ENCODE measurements around the gene SIGLEC15.
"Not testable (repeated sequence)": the region's sequence is repeated elsewhere in the genome, so short reads cannot be mapped to it uniquely, and the experiment has no call there.

SIGLEC15 gene

DNA sequence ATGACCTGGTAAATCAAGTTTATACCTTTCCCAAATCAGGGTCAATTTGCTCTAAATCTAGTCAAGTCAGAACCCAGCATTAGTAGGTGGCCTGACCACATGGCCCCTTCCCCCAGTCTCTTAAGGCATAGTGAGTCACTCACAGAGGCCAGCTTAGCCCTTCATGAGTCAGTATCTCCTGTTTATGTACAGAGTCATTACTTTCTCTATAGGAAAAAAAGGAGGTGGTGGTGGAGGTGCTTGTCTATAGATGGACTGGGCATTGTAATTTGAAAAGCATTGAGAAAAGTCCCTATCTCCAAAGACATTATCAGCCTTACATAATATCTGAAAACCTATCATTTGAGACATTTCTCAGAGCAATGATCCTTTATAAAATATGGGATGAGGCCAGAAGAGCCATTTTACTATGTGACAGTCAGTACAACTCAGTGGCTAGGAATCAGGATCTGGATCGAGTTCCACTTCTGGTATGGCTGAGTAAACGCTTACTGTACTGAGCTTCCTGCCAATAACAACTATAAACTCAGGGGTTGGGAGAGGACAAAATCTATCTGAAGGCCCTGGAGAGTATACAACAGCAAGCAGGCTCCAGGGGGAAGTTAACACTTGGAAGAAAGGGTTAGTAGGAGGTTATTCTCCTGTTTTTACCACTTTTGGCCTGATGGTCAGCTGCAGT lies 22.5 kb upstream of the SIGLEC15 start:
- Histone ChIP-seq H3K9ac (ENCODE audit: low read depth, low read length) (no peak overlapping the region), H3K4me1 (ENCODE audit: insufficient read depth, low read length) (no peaks in the 10 kb centered on the region), H3K9me3 (ENCODE audit: control insufficient read depth, insufficient read depth, low read length) (peaks cover 16% of the 10 kb centered on the region; the same call in 1 of the 2 replicates)

GRCh38 chr18:45805551-45805950 lies 19.9 kb upstream of the SIGLEC15 start:
- Histone ChIP-seq H3K9me3 (ENCODE audit: control insufficient read depth, insufficient read depth, low read length) (peaks cover 16% of the 10 kb centered on the region; the same call in 1 of the 2 replicates), H3K36me3 (ENCODE audit: insufficient read depth, low read length) (no peaks in the 10 kb centered on the region), H3K9ac (ENCODE audit: low read depth, low read length) (no peak overlapping the region), H3K4me1 (ENCODE audit: insufficient read depth, low read length) (no peaks in the 10 kb centered on the region)

More for the DNA sequence above, 22.5 kb upstream of the SIGLEC15 start:
- H3K36me3 ChIP-seq (ENCODE audit: insufficient read depth, low read length): no peaks in the 10 kb centered on the region

- Histone ChIP-seq H3K36me3 (ENCODE audit: insufficient read depth, low read length) (no peaks in the 10 kb centered on the region), H3K4me1 (ENCODE audit: insufficient read depth, low read length) (no peaks in the 10 kb centered on the region), H3K9ac (ENCODE audit: low read depth, low read length) (no peak overlapping the region), H3K9me3 (ENCODE audit: control insufficient read depth, insufficient read depth, low read length) (peaks cover 16% of the 10 kb centered on the region; the same call in 1 of the 2 replicates)
These were observed 19.2 kb upstream of the SIGLEC15 start for GRCh38 chr18:45806226-45806625.

DNA sequence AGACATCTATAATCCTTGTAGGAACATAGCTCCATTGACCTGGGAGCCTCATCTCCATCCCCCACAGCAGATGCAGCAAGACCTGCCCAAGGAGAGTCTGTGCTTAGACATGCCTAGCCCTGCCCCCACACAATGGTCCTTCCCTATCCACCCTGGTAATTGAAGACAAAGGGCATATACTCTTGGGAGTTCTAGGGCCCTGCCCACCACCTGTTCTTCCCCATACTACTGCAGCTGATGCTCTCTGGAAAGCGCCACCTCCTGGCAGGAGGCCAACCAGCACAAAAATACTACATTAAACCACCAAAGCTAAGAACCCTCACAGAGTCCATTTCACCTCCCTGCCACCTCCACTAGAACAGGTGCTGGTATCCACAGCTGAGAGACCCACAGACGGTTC lies 18.3 kb upstream of the SIGLEC15 start:
- H3K36me3 ChIP-seq (ENCODE audit: insufficient read depth, low read length); H3K9ac ChIP-seq (ENCODE audit: low read depth, low read length); H3K4me1 ChIP-seq (ENCODE audit: insufficient read depth, low read length): not testable (repeated sequence)
- peaks cover 16% of the 10 kb centered on the region; the same call in 1 of the 2 replicates for H3K9me3 ChIP-seq (ENCODE audit: control insufficient read depth, insufficient read depth, low read length)

- H3K4me1 ChIP-seq (ENCODE audit: insufficient read depth, low read length); H3K9ac ChIP-seq (ENCODE audit: low read depth, low read length); H3K9me3 ChIP-seq (ENCODE audit: control insufficient read depth, insufficient read depth, low read length); H3K36me3 ChIP-seq (ENCODE audit: insufficient read depth, low read length): not testable (repeated sequence)
These were observed 10.7 kb upstream of the SIGLEC15 start for GRCh38 chr18:45814733-45815132.

DNA sequence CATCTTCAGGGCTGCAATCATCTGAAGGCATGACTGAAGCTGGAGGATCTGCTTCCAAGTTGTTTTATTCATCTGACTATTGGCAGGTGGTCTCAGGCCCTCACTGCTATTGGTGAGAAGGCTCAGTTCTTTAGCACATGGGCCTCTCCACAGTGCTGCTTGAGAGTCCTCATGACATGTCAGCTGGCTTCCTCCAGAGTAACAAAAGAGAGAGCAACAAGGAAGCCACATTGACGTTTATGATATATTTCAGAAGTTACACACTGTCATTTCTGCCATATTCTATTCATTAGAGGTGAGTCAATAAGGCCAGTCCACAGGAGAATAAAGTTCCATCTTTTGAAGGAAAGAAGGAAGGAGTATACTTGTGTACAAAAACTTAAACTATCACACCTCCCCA lies 7.9 kb upstream of the SIGLEC15 start:
- H3K4me1 ChIP-seq (ENCODE audit: insufficient read depth, low read length): no peaks in the 10 kb centered on the region
- no peaks in the 10 kb centered on the region for H3K9me3 ChIP-seq (ENCODE audit: control insufficient read depth, insufficient read depth, low read length)
- no peaks in the 10 kb centered on the region for H3K36me3 ChIP-seq (ENCODE audit: insufficient read depth, low read length)
- H3K9ac ChIP-seq (ENCODE audit: low read depth, low read length): no peak overlapping the region

DNA sequence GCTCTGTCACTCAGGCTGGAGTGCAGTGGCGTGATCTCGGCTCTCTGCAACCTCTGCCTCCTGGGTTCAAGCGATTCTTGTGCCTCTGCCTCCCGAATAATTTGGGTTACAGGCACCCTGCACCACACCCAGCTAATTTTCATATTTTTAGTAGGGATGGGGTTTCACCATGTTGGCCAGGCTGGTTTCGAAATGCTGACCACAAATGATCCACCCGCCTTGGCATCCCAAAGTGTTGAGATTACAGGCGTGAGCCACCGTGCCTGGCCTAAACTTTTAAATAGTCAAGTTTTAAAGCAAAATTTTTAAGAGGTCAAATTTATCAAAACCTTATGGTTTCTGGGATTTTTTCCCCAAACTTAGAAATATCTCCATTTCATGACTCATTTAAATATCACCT lies 6.7 kb upstream of the SIGLEC15 start:
- H3K9me3 ChIP-seq (ENCODE audit: control insufficient read depth, insufficient read depth, low read length); H3K9ac ChIP-seq (ENCODE audit: low read depth, low read length); H3K36me3 ChIP-seq (ENCODE audit: insufficient read depth, low read length); H3K4me1 ChIP-seq (ENCODE audit: insufficient read depth, low read length): not testable (repeated sequence)

DNA sequence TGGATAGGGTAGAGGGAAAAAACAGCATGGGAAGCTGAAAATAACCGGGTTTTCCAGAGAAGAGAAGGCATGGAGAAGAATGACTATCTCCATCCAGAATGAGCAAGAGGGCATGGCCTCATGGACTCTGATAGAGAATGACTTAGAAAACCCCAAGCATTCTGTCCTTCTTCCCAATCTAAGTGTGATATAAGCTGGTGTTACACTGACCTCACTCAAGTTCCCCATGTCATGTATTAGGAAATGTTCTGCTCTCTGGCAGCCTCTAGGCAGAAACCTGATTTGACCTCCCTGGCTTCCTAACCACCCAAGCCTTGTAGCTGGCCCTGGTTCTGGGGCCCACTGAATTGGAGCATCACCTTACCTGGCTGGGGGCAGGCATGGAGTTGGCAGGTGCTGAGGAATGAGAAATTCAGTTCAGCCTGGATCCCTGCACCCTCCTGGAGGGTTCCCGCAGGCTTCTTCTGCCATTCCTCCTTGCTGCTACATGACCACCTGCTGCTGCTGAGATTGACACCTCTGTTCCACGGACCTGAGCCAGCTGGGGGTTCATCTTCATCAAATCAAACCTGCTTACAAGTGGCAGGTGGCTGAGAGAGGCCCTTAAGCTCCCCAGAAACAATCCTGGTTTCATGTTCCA lies 5.2 kb upstream of the SIGLEC15 start:
- Histone ChIP-seq H3K9me3 (ENCODE audit: control insufficient read depth, insufficient read depth, low read length) (no peaks in the 10 kb centered on the region), H3K4me1 (ENCODE audit: insufficient read depth, low read length) (no peaks in the 10 kb centered on the region), H3K9ac (ENCODE audit: low read depth, low read length) (no peak overlapping the region), H3K36me3 (ENCODE audit: insufficient read depth, low read length) (no peaks in the 10 kb centered on the region)

- Histone ChIP-seq H3K9me3 (ENCODE audit: control insufficient read depth, insufficient read depth, low read length) (no peaks in the 10 kb centered on the region), H3K4me1 (ENCODE audit: insufficient read depth, low read length) (0 out of 2 replicates have a peak, but pooled peaks cover 4% of the 10 kb centered on the region), H3K9ac (ENCODE audit: low read depth, low read length) (no peak overlapping the region), H3K36me3 (ENCODE audit: insufficient read depth, low read length) (no peaks in the 10 kb centered on the region)
These were observed 4.4 kb upstream of the SIGLEC15 start for GRCh38 chr18:45821026-45821425.

- Histone ChIP-seq H3K9ac (ENCODE audit: low read depth, low read length) (no peak overlapping the region), H3K4me1 (ENCODE audit: insufficient read depth, low read length) (0 out of 2 replicates have a peak, but pooled peaks cover 4% of the 10 kb centered on the region), H3K9me3 (ENCODE audit: control insufficient read depth, insufficient read depth, low read length) (no peaks in the 10 kb centered on the region), H3K36me3 (ENCODE audit: insufficient read depth, low read length) (no peaks in the 10 kb centered on the region)
These were observed 3.8 kb upstream of the SIGLEC15 start for GRCh38 chr18:45821711-45822110.

DNA sequence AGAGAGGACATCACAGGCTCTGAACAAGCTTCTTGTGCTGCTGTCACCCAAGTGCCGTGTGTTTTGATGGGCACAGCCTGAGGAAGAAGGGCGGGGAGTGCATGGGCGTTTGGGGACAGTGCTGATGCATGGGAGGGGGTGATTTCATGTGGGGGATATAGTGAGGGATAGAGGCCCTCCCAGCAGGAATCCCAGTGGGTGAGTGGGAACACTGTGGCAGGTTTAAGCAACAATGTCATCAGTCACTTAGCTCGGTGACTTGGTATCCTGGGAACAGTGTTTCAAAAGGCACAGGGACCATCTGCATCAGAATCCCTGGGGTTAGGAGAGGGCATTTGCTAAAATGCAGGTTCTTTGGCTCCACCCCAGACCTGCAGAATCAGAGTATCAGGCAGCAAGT lies 609 bp downstream of the SIGLEC15 start:
- Histone ChIP-seq H3K36me3 (ENCODE audit: insufficient read depth, low read length) (no peaks in the 10 kb centered on the region), H3K4me1 (ENCODE audit: insufficient read depth, low read length) (peaks cover 18% of the 10 kb centered on the region; the same call in 1 of the 2 replicates), H3K9ac (ENCODE audit: low read depth, low read length) (no peak overlapping the region), H3K9me3 (ENCODE audit: control insufficient read depth, insufficient read depth, low read length) (no peaks in the 10 kb centered on the region)

DNA sequence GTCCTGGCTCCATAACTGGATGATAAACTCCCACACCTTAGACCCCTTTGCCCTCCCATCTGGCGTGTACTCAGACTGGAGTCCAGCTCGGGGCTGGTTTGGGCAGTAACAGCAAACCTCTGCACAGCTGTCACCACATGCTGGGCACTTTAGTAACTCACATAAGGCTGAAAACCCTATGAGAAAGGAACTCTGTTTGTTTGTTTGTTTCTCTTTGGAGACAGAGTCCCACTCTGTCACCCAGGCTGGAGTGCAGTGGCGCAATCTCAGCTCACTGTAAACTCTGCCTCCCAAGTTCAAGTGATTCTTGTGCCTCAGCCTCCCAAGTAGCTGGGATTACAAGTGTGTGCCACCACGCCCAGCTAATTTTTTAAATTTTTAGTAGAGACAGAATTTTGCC lies 1.2 kb downstream of the SIGLEC15 start:
- not testable (repeated sequence) for H3K36me3 ChIP-seq (ENCODE audit: insufficient read depth, low read length); H3K9ac ChIP-seq (ENCODE audit: low read depth, low read length); H3K9me3 ChIP-seq (ENCODE audit: control insufficient read depth, insufficient read depth, low read length)
- H3K4me1 ChIP-seq (ENCODE audit: insufficient read depth, low read length): peaks cover 18% of the 10 kb centered on the region; the same call in 1 of the 2 replicates

- Histone ChIP-seq H3K36me3 (ENCODE audit: insufficient read depth, low read length) (no peaks in the 10 kb centered on the region), H3K9me3 (ENCODE audit: control insufficient read depth, insufficient read depth, low read length) (no peaks in the 10 kb centered on the region), H3K9ac (ENCODE audit: low read depth, low read length) (no peak overlapping the region), H3K4me1 (ENCODE audit: insufficient read depth, low read length) (peaks cover 18% of the 10 kb centered on the region; the same call in 1 of the 2 replicates)
These were observed 3.7 kb downstream of the SIGLEC15 start for GRCh38 chr18:45828917-45829811.

DNA sequence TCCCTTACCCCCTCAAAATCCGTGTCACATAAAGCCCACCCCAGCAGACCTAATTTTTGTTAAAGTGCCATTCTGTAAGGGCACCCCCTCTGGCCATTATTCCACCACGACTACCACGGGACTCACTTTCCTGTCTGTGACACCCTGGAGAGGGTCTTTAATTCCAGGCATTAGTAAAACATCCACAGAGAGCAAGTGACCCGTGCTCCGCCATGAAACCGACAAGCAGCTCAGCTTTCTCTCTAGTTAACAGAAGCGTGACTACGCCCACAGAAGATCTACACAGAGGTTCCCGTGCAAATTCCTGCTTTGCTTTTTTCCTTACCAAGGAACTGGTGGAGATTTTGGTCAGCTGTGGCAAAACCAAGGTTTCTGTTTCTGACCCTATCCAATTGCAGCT lies 4.4 kb downstream of the SIGLEC15 start:
- no peaks in the 10 kb centered on the region for H3K36me3 ChIP-seq (ENCODE audit: insufficient read depth, low read length)
- H3K4me1 ChIP-seq (ENCODE audit: insufficient read depth, low read length): peaks cover 18% of the 10 kb centered on the region; the same call in 1 of the 2 replicates
- no peak overlapping the region for H3K9ac ChIP-seq (ENCODE audit: low read depth, low read length)
- H3K9me3 ChIP-seq (ENCODE audit: control insufficient read depth, insufficient read depth, low read length): no peaks in the 10 kb centered on the region
